Neural progenitor cell (in vitro differentiated cells): ENCODE data around the gene SRPK1. TPM values are rescaled to one million over a fixed set of nuclear protein-coding genes. Genes with fewer than 3 reads are reported as not detected.

Source experiments
- DNase-seq: peaks from one replicate; pipeline ENCODE4 v3.0.0-alpha.2; 2016; ENCODE audit warnings: low spot score
- H2AFZ ChIP-seq: fragments of 200-600 bp; sonication (generic); replicated peaks from 2 replicates; pipeline ENCODE4 v1.6.1; 2016; ENCODE audit warnings: antibody characterized with exemption
- H3F3A ChIP-seq: fragments of 200-600 bp; sonication (generic); 2 replicates; pipeline ENCODE4 v1.6.1; 2016; ENCODE audit warnings: antibody characterized with exemption, low read depth
- H3K27ac ChIP-seq: fragments of 200-600 bp; sonication (generic); 2 replicates; pipeline ENCODE4 v1.5.1; 2016; ENCODE audit warnings: mild to moderate bottlenecking
- H3K27me3 ChIP-seq: fragments of 200-600 bp; sonication (generic); 2 replicates; pipeline ENCODE4 v1.6.1; 2016; ENCODE audit warnings: mild to moderate bottlenecking, moderate library complexity
- H3K36me3 ChIP-seq: fragments of 200-600 bp; sonication (generic); 2 replicates; pipeline ENCODE4 v1.5.1; 2016
- H3K4me1 ChIP-seq: fragments of 200-600 bp; sonication (generic); 2 replicates; pipeline ENCODE4 v1.6.1; 2016; ENCODE audit warnings: mixed run types
- H3K4me2 ChIP-seq: fragments of 200-600 bp; sonication (generic); 2 replicates; pipeline ENCODE4 v1.6.1; 2016
- H3K4me3 ChIP-seq: fragments of 200-600 bp; sonication (generic); 2 replicates; pipeline ENCODE4 v1.5.1; 2016
- H3K79me2 ChIP-seq: fragments of 200-600 bp; sonication (generic); 2 replicates; pipeline ENCODE4 v1.6.1; 2016; ENCODE audit warnings: low read depth
- H3K9ac ChIP-seq: fragments of 200-600 bp; sonication (generic); 2 replicates; pipeline ENCODE4 v1.6.1; 2016
- H3K9me3 ChIP-seq: fragments of 200-600 bp; sonication (generic); 2 replicates; pipeline ENCODE4 v1.5.1; 2016; ENCODE audit warnings: low read depth
- H4K20me1 ChIP-seq: fragments of 200-600 bp; sonication (generic); 2 replicates; pipeline ENCODE4 v1.6.1; 2016; ENCODE audit warnings: low read depth
- H3K27ac Mint-ChIP-seq: 3 replicates; pipeline ENCODE4 v1.8.0; 2021; ENCODE audit warnings: mixed read lengths
- H3K27me3 Mint-ChIP-seq: 2 replicates; pipeline ENCODE4 v1.8.0; 2022; ENCODE audit warnings: low read depth, mild to moderate bottlenecking, inconsistent platforms, moderate library complexity, mixed read lengths; ENCODE audit not compliant: insufficient read depth
- H3K36me3 Mint-ChIP-seq: 3 replicates; pipeline ENCODE4 v1.8.0; 2021; ENCODE audit warnings: mixed read lengths
- H3K4me1 Mint-ChIP-seq: 3 replicates; pipeline ENCODE4 v1.8.0; 2021; ENCODE audit warnings: mixed read lengths
- H3K4me3 Mint-ChIP-seq: 3 replicates; pipeline ENCODE4 v1.8.0; 2021; ENCODE audit warnings: mild to moderate bottlenecking, moderate library complexity, mixed read lengths
- H3K9me3 Mint-ChIP-seq: 3 replicates; pipeline ENCODE4 v1.8.0; 2020; ENCODE audit warnings: mixed read lengths
- CTCF ChIP-seq: fragments of 200-600 bp; sonication (generic); IDR thresholded peaks from 2 replicates; pipeline ENCODE4 v1.5.1; 2017; ENCODE audit warnings: antibody characterized with exemption, mild to moderate bottlenecking
- EZH2 ChIP-seq: fragments of 200-600 bp; sonication (generic); IDR thresholded peaks from 2 replicates; pipeline ENCODE4 v1.6.1; 2017; ENCODE audit warnings: antibody characterized with exemption, mild to moderate bottlenecking, moderate library complexity
- EZH2phosphoT487 ChIP-seq: fragments of 200-600 bp; sonication (generic); IDR thresholded peaks from 2 replicates; pipeline ENCODE4 v1.6.1; 2017; ENCODE audit warnings: antibody characterized with exemption
- total RNA-seq: library from RNA; depleted of rRNA; stranded (reverse); fragments of >200 nt; gene quantifications from 2 replicates; pipeline ENCODE4 v1.2.3, GENCODE V29; 2015; ENCODE audit warnings: low replicate concordance

SRPK1 gene
- total RNA-seq = 105 and 181 TPM in 2 replicates

- Histone ChIP-seq H3K27ac (no peak within 1 kb of the TSS), H4K20me1 (peaks cover 42% of the 10 kb centered on the region), H3K4me2 (peak within 1 kb of the TSS; percentile 87), H3K4me3 (peak within 1 kb of the TSS; percentile 66), H3K79me2 (peaks cover 44% of the 10 kb centered on the region), H3K4me1 (peaks cover 44% of the 10 kb centered on the region), H3F3A (peaks cover 14% of the 10 kb centered on the region), H2AFZ (peak within 1 kb of the TSS; percentile 48), H3K27me3 (no peaks in the 10 kb centered on the region), H3K9me3 (no peaks in the 10 kb centered on the region), H3K36me3 (no peaks in the 10 kb centered on the region), H3K9ac (peak within 1 kb of the TSS; percentile 33)
- Mint-ChIP-seq H3K4me3 (peak within 1 kb of the TSS; percentile 97), H3K36me3 (peaks cover 9% of the 10 kb centered on the region), H3K27ac (peak within 1 kb of the TSS; percentile 95), H3K9me3 (no peaks in the 10 kb centered on the region), H3K27me3 (no peaks in the 10 kb centered on the region), H3K4me1 (peaks cover 36% of the 10 kb centered on the region)
- TF ChIP-seq EZH2 (no peak), CTCF (no peak), EZH2phosphoT487 (no peak)
- DNase-seq = peak; percentile 96
Observed at GRCh38 chr6:35920793-35921732, at the start of gene SRPK1. SRPK1 (minus strand) TSS chr6:35921098; CDS start chr6:35921056, 42 bp downstream.

DNA sequence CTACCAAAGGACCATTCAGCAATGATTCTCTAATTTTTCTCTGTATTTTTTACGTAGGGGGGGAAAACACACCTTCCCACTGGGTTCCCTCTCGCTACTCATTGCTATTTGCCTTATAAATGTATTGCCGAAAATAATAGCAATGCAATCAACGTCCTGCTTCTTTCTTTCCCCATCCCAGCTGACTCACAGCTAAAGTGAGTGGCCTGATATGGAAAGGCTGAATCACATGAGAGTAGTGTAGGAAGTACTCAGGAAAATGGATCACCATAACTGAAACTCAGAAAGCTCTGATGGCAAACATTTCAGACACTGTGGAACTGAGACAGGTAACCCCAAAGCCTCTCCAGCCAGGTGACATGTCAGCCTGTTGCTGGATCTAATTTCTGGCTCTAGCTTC lies 49.3 kb upstream of the SRPK1 start:
- Histone ChIP-seq H2AFZ (no peak overlapping the region), H4K20me1 (no peaks in the 10 kb centered on the region), H3K4me3 (no peak overlapping the region), H3K27ac (no peak overlapping the region), H3K4me1 (peaks cover 13% of the 10 kb centered on the region), H3K4me2 (no peak overlapping the region), H3F3A (peaks cover 6% of the 10 kb centered on the region), H3K27me3 (no peaks in the 10 kb centered on the region), H3K79me2 (no peaks in the 10 kb centered on the region), H3K36me3 (no peaks in the 10 kb centered on the region), H3K9me3 (no peaks in the 10 kb centered on the region), H3K9ac (no peak overlapping the region)
- peaks cover 4% of the 10 kb centered on the region for H3K27me3 Mint-ChIP-seq
- H3K9me3 Mint-ChIP-seq = no peaks in the 10 kb centered on the region
- no peak overlapping the region for H3K27ac Mint-ChIP-seq
- no peak overlapping the region for H3K4me3 Mint-ChIP-seq
- H3K4me1 Mint-ChIP-seq = peaks cover 29% of the 10 kb centered on the region
- H3K36me3 Mint-ChIP-seq = no peaks in the 10 kb centered on the region
- no peak for TF ChIP-seq EZH2phosphoT487
- TF ChIP-seq CTCF = no peak
- no peak for TF ChIP-seq EZH2
- DNase-seq = no peak

GRCh38 chr6:35969646-35970045 lies 48.7 kb upstream of the SRPK1 start:
- Mint-ChIP-seq H3K27ac (no peak overlapping the region), H3K27me3 (peaks cover 4% of the 10 kb centered on the region), H3K9me3 (no peaks in the 10 kb centered on the region), H3K4me3 (no peak overlapping the region), H3K4me1 (peaks cover 29% of the 10 kb centered on the region), H3K36me3 (no peaks in the 10 kb centered on the region)
- no peaks in the 10 kb centered on the region for H3K79me2 ChIP-seq
- peaks cover 6% of the 10 kb centered on the region for H3F3A ChIP-seq
- no peak for DNase-seq
- no peak overlapping the region for H2AFZ ChIP-seq
- H3K36me3 ChIP-seq = no peaks in the 10 kb centered on the region
- no peak overlapping the region for H3K9ac ChIP-seq
- H4K20me1 ChIP-seq = no peaks in the 10 kb centered on the region
- H3K27ac ChIP-seq = no peak overlapping the region
- H3K4me2 ChIP-seq = no peak overlapping the region
- no peaks in the 10 kb centered on the region for H3K27me3 ChIP-seq
- no peaks in the 10 kb centered on the region for H3K9me3 ChIP-seq
- no peak overlapping the region for H3K4me3 ChIP-seq
- peaks cover 13% of the 10 kb centered on the region for H3K4me1 ChIP-seq
- TF ChIP-seq CTCF (no peak), EZH2 (no peak), EZH2phosphoT487 (no peak)
